ENCODE measurements around the gene MCF2L.

MCF2L gene

DNA sequence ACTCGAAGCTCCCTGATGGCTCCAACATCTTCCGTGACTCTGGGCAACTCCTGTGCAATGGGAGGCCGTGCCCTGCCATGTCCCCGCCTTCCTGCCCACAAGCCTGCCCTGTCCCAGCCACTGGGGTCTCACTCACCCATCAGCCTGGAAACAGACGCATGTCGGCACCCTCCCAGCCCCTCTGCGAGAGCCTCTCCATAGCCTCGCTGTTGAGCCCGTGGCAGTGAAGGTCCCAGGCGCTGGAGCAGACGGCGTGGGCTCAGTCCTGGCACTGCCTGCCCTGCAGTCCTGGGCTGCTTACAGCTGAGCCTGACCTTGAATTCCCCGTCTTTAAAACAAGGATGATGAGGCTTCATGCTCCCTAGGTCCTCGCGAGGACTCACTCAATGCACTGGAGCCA lies 37.0 kb downstream of the MCF2L start:
- Histone ChIP-seq H4K20me1 (ENCODE audit: low read depth, low read length) (no peaks in the 10 kb centered on the region), H3F3A (ENCODE audit: insufficient read depth) (no peaks in the 10 kb centered on the region), H3K79me2 (ENCODE audit: insufficient read depth, low read length) (no peaks in the 10 kb centered on the region), H3K4me2 (ENCODE audit: low read depth, low read length, poor library complexity, severe bottlenecking) (no peak overlapping the region), H3K9me2 (replicated peaks; ENCODE audit: insufficient read depth, low read length) (no peaks in the 10 kb centered on the region), H3K9ac (ENCODE audit: low read length) (no peak overlapping the region), H2AFZ (ENCODE audit: low read depth, low read length, severe bottlenecking) (no peak overlapping the region), H3K27me3 (ENCODE audit: low read length) (no peaks in the 10 kb centered on the region), H3K36me3 (ENCODE audit: low read length) (no peaks in the 10 kb centered on the region), H3K27ac (ENCODE audit: low read depth, low read length) (no peak overlapping the region), H3K9me3 (ENCODE audit: insufficient read depth, low read length) (no peaks in the 10 kb centered on the region), H3K4me3 (ENCODE audit: insufficient read depth, low read length, poor library complexity, severe bottlenecking) (no peak overlapping the region)
- no peak for TF ChIP-seq EZH2phosphoT487 (conservative IDR thresholded peaks at IDR 0.05; ENCODE audit: low read length)
- no peak for TF ChIP-seq CTCF (IDR thresholded peaks at IDR 0.05; ENCODE audit: insufficient read depth, low read length, poor library complexity, severe bottlenecking)

GRCh38 chr13:113006660-113007059 lies 37.6 kb downstream of the MCF2L start:
- no peaks in the 10 kb centered on the region for H3F3A ChIP-seq (ENCODE audit: insufficient read depth)

GRCh38 chr13:113008851-113009250 lies 39.8 kb downstream of the MCF2L start:
- no peaks in the 10 kb centered on the region for H3K36me3 ChIP-seq (ENCODE audit: low read length)

More at GRCh38 chr13:113006660-113007059, 37.6 kb downstream of the MCF2L start:
- H2AFZ ChIP-seq (ENCODE audit: low read depth, low read length, severe bottlenecking), result no peak overlapping the region
- H3K27me3 ChIP-seq (ENCODE audit: low read length), result no peaks in the 10 kb centered on the region
- no peaks in the 10 kb centered on the region for H3K9me2 ChIP-seq (replicated peaks; ENCODE audit: insufficient read depth, low read length)
- H3K79me2 ChIP-seq (ENCODE audit: insufficient read depth, low read length), result no peaks in the 10 kb centered on the region
- no peaks in the 10 kb centered on the region for H3K9me3 ChIP-seq (ENCODE audit: insufficient read depth, low read length)
- H3K36me3 ChIP-seq (ENCODE audit: low read length), result no peaks in the 10 kb centered on the region
- no peak for TF ChIP-seq EZH2phosphoT487 (conservative IDR thresholded peaks at IDR 0.05; ENCODE audit: low read length)
- no peak for TF ChIP-seq CTCF (IDR thresholded peaks at IDR 0.05; ENCODE audit: insufficient read depth, low read length, poor library complexity, severe bottlenecking)
- no peak overlapping the region for H3K4me2 ChIP-seq (ENCODE audit: low read depth, low read length, poor library complexity, severe bottlenecking)
- H3K4me3 ChIP-seq (ENCODE audit: insufficient read depth, low read length, poor library complexity, severe bottlenecking), result no peak overlapping the region
- no peak overlapping the region for H3K27ac ChIP-seq (ENCODE audit: low read depth, low read length)
- H4K20me1 ChIP-seq (ENCODE audit: low read depth, low read length), result no peaks in the 10 kb centered on the region
- no peak overlapping the region for H3K9ac ChIP-seq (ENCODE audit: low read length)

More at GRCh38 chr13:113008851-113009250, 39.8 kb downstream of the MCF2L start:
- Histone ChIP-seq H2AFZ (ENCODE audit: low read depth, low read length, severe bottlenecking) (no peak overlapping the region), H3F3A (ENCODE audit: insufficient read depth) (no peaks in the 10 kb centered on the region), H3K9me2 (replicated peaks; ENCODE audit: insufficient read depth, low read length) (no peaks in the 10 kb centered on the region), H4K20me1 (ENCODE audit: low read depth, low read length) (no peaks in the 10 kb centered on the region), H3K4me3 (ENCODE audit: insufficient read depth, low read length, poor library complexity, severe bottlenecking) (no peak overlapping the region), H3K27ac (ENCODE audit: low read depth, low read length) (no peak overlapping the region), H3K9me3 (ENCODE audit: insufficient read depth, low read length) (no peaks in the 10 kb centered on the region), H3K79me2 (ENCODE audit: insufficient read depth, low read length) (no peaks in the 10 kb centered on the region), H3K9ac (ENCODE audit: low read length) (no peak overlapping the region), H3K4me2 (ENCODE audit: low read depth, low read length, poor library complexity, severe bottlenecking) (no peak overlapping the region), H3K27me3 (ENCODE audit: low read length) (no peaks in the 10 kb centered on the region)
- TF ChIP-seq CTCF (IDR thresholded peaks at IDR 0.05; ENCODE audit: insufficient read depth, low read length, poor library complexity, severe bottlenecking) (no peak), EZH2phosphoT487 (conservative IDR thresholded peaks at IDR 0.05; ENCODE audit: low read length) (no peak)
